Stomach (tissue), 9 donors: ENCODE measurements around the gene IFI6. TPM values are rescaled to one million over a fixed set of nuclear protein-coding genes. Genes with fewer than 3 reads are reported as not detected.
"Not testable (repeated sequence)": the region's sequence is repeated elsewhere in the genome, so short reads cannot be mapped to it uniquely, and the experiment has no call there.

Experiments
- DNase-seq, 2 donors: peaks; one replicate each; pipeline versions ENCODE4 v3.0.0 to v3.0.0-alpha.2; 2013 to 2019
- H3K27ac ChIP-seq, 5 donors: fragments of 200-600 bp in 4 of 5; sonication (generic) in 4 of 5; one replicate each; pipeline ENCODE4 v1.5.1; 2013 to 2019; ENCODE audit warnings: mild to moderate bottlenecking in 1 of 5, moderate library complexity in 1 of 5
- H3K27me3 ChIP-seq, 3 donors: fragments of 200-600 bp; sonication (generic); one replicate each; pipeline ENCODE4 v1.5.1; 2017 to 2019; ENCODE audit warnings: mixed run types in 1 of 3
- H3K36me3 ChIP-seq, 4 donors: fragments of 200-600 bp; sonication (generic); 1 replicate in 3 of 4; 2 replicates in 1 of 4; pipeline ENCODE4 v1.5.1; 2016 to 2019
- H3K4me1 ChIP-seq, 4 donors: fragments of 200-600 bp; sonication (generic); one replicate each; pipeline ENCODE4 v1.5.1; 2016 to 2019
- H3K4me3 ChIP-seq, 4 donors: fragments of 200-600 bp; sonication (generic) in 3 of 4; one replicate each; pipeline ENCODE4 v1.5.1; 2016 to 2019; ENCODE audit warnings: mild to moderate bottlenecking in 1 of 4
- H3K9me3 ChIP-seq, 4 donors: fragments of 200-600 bp; sonication (generic); one replicate each; pipeline ENCODE4 v1.5.1; 2016 to 2019
- EP300 ChIP-seq: sonication (generic); formaldehyde crosslinking; IDR thresholded peaks from one replicate; pipeline ENCODE4 v1.6.1; 2017; ENCODE audit warnings: antibody characterized with exemption
- POLR2A ChIP-seq, 4 donors: fragments of 450-650 bp; IDR thresholded peaks; one replicate each; pipeline ENCODE4 v1.6.1; 2016; ENCODE audit warnings: antibody characterized with exemption in 4 of 4, control low read depth in 2 of 4, mild to moderate bottlenecking in 1 of 4, moderate library complexity in 1 of 4
- POLR2AphosphoS5 ChIP-seq, 3 donors: sonication (generic); formaldehyde crosslinking; IDR thresholded peaks; one replicate each; pipeline ENCODE4 v1.6.1; 2016; ENCODE audit warnings: antibody characterized with exemption in 3 of 3
- WGBS, 5 donors: extraction: QIAGEN DNeasy Blood & Tissue Kit in 3 of 5; methylation state at CpG; one replicate each; pipeline versions ENCODE4 v1.1.5 to v1.1.7; 2013 to 2018; 5-methylcytosine and 5-hydroxymethylcytosine counted together
- intact Hi-C: fragments of 100-400 bp; cut with DNase I; formaldehyde crosslinking; loops from one replicate; pipeline ENCODE4 v1.15.1; 2023; ENCODE audit warnings: low total_unique reads
- polyA plus RNA-seq, 3 donors: library from polyadenylated mRNA; stranded (reverse); fragments of 200-250 nt; gene quantifications; one replicate each; pipeline ENCODE4 v1.2.3, GENCODE V29; 2013
- total RNA-seq, 5 donors: library from RNA; depleted of rRNA; stranded (reverse); fragments of >200 nt; gene quantifications; one replicate each; pipeline versions ENCODE4 v1.1.0 to v1.2.3, GENCODE V29; 2014 to 2016
- TF ChIP-seq, protein P1 (sequence below), 7 experiments: fragments of 450-650 bp in 4 of 7; fragments of 200-600 bp in 3 of 7; sonication (generic) in 3 of 7; IDR thresholded peaks; one replicate each; pipeline ENCODE4 v1.5.1; 2016 to 2019; ENCODE audit warnings: antibody characterized with exemption in 7 of 7, control low read depth in 2 of 7, mild to moderate bottlenecking in 1 of 7
- donor health status: healthy with polysubstance abuse.
- donor health status: Bipolar disorder and iron deficiency.
- donor health status: healthy.

The IFI6 gene
- total and polyA plus RNA-seq, 8 donors: 6.1 to 95.2 (median 40.0) TPM; not detected in 1

DNA sequence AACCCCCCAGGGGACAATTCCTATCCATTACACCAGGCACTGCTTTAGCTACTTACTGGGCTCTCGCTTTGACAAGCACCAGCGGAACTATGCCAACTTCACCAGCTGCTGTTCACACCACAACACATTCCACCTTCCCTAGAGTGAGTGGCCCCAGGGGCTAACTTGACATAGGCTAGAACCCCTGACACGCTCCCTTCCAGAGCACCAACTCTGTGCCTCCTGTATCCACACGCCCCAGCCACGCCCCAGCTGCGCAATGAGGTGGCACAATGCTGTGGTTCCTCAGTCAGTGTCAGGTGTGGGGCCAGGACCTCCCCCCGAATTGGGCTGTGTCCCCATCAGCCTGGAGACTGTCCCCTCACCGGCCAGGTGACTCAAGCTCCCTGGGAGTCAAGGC lies 25.3 kb downstream of the IFI6 start:
- intact Hi-C loops: no loop called here
- WGBS, 5 donors: 77 to 87% (median 80%) methylated on average over 8 of the region's 8 CpGs
- Histone ChIP-seq H3K9me3 (no peaks in the 10 kb centered on the region), H3K27me3 (no peaks in the 10 kb centered on the region), H3K4me3 (no peak overlapping the region), H3K27ac (no peak overlapping the region), H3K36me3 (no peaks in the 10 kb centered on the region), H3K4me1 (peaks cover 0 to 28% (median 6%) of the 10 kb centered on the region in 4 donors)
- no peak for DNase-seq
- TF ChIP-seq POLR2A (IDR thresholded peaks at IDR 0.05) (no peak), EP300 (no peak), POLR2AphosphoS5 (IDR thresholded peaks at IDR 0.05) (no peak)
- TF ChIP-seq, protein P1, sequence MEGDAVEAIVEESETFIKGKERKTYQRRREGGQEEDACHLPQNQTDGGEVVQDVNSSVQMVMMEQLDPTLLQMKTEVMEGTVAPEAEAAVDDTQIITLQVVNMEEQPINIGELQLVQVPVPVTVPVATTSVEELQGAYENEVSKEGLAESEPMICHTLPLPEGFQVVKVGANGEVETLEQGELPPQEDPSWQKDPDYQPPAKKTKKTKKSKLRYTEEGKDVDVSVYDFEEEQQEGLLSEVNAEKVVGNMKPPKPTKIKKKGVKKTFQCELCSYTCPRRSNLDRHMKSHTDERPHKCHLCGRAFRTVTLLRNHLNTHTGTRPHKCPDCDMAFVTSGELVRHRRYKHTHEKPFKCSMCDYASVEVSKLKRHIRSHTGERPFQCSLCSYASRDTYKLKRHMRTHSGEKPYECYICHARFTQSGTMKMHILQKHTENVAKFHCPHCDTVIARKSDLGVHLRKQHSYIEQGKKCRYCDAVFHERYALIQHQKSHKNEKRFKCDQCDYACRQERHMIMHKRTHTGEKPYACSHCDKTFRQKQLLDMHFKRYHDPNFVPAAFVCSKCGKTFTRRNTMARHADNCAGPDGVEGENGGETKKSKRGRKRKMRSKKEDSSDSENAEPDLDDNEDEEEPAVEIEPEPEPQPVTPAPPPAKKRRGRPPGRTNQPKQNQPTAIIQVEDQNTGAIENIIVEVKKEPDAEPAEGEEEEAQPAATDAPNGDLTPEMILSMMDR (IDR thresholded peaks at IDR 0.05): no peak

DNA sequence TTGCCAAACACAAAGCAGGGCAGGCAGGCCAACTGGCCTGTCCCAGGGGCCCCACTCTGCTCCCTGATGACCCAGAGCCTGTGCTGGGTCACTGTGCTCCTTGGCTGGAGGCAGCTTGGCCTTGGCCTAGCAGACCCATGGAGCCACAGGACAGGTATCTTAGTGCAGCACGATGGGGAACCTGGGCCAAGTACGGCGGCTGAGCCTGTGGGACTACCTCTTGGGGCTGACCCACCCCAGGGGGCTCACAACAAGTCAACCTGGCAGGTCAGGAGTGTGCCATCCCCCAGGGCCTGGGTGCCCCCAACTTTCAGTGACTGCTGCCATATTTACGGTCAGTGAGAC lies 26.9 kb downstream of the IFI6 start:
- no peak for DNase-seq
- Histone ChIP-seq H3K27ac (no peak overlapping the region), H3K4me1 (peaks cover 0 to 20% (median 6%) of the 10 kb centered on the region in 4 donors), H3K27me3 (no peaks in the 10 kb centered on the region), H3K4me3 (no peak overlapping the region), H3K36me3 (no peaks in the 10 kb centered on the region), H3K9me3 (no peaks in the 10 kb centered on the region)
- 96 to 100% (median 97%) methylated on average over 4 of the region's 4 CpGs; no CpG with 5 or more reads in 1 of the 5 donors for WGBS, 5 donors
- TF ChIP-seq POLR2A (IDR thresholded peaks at IDR 0.05) (no peak), POLR2AphosphoS5 (IDR thresholded peaks at IDR 0.05) (no peak)
- intact Hi-C loops: no loop called here

DNA sequence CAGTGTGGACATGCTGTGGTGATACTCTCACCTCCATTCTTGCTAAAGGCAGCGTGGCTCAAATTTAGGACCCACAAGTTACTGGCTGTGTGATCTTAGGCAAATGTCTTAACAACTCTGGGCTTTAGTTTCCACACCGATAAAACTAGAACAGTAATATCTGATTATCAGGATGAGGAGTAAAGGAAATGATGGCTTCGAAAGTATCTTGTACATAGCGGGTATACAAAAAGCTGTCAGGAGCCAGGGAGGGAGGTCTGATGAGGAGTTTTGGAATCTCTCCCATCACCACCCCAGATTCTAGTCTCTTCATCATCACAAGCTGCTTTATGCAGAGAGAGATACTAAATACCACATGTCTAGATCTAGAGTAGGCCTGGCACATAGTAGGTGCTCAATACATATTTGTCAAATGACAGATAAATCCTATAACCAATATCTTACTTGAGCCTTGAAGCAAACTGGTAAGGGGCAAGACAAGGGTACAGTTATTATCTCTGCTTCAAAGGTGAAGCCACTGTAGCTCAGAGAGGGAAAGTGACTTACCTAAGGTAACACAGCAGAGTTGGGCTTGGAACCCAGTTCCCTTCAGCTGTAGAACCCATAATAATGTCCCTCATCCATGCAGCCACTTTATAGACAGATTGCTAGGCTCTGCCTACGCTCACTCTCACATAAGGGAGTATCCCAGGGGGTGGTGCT lies 27.5 kb downstream of the IFI6 start:
- no peak overlapping the region for H3K27ac ChIP-seq
- no peaks in the 10 kb centered on the region for H3K27me3 ChIP-seq
- no peaks in the 10 kb centered on the region for H3K9me3 ChIP-seq
- H3K4me1 ChIP-seq: peaks cover 0 to 18% (median 6%) of the 10 kb centered on the region in 4 donors
- intact Hi-C loops: no loop called here
- TF ChIP-seq EP300 (no peak), POLR2AphosphoS5 (IDR thresholded peaks at IDR 0.05) (no peak), POLR2A (IDR thresholded peaks at IDR 0.05) (no peak)
- TF ChIP-seq, protein P1 (IDR thresholded peaks at IDR 0.05): no peak
- H3K36me3 ChIP-seq: no peaks in the 10 kb centered on the region
- whole genome bisulfite sequencing, 5 donors: 70 to 93% (median 88%) methylated on average over 5 of the region's 5 CpGs
- no peak overlapping the region for H3K4me3 ChIP-seq
- DNase-seq: no peak

- no peaks in the 10 kb centered on the region for H3K27me3 ChIP-seq
- TF ChIP-seq EP300: no peak
- peak in 1 of 3 donors; percentile 25 for TF ChIP-seq POLR2AphosphoS5 (IDR thresholded peaks at IDR 0.05)
- no peak for TF ChIP-seq POLR2A (IDR thresholded peaks at IDR 0.05)
- TF ChIP-seq, protein P1 (IDR thresholded peaks at IDR 0.05): peak in 5 of 7 experiments; percentile 76 to 89 (median 81)
- intact Hi-C loops: no loop called here
- H3K4me3 ChIP-seq: no peak overlapping the region
- no peaks in the 10 kb centered on the region for H3K9me3 ChIP-seq
- peaks cover 0 to 13% (median 6%) of the 10 kb centered on the region in 4 donors for H3K4me1 ChIP-seq
- no peaks in the 10 kb centered on the region for H3K36me3 ChIP-seq
- 24 to 32% (median 28%) methylated on average over 13 of the region's 13 CpGs for WGBS, 5 donors
- H3K27ac ChIP-seq: no peak overlapping the region
- peak; percentile 65 to 76 for DNase-seq
Measured at GRCh38 chr1:27643600-27644368, 28.2 kb downstream of the IFI6 start.

- DNase-seq, intact Hi-C loops, H3K27ac ChIP-seq, H3K9me3 ChIP-seq, H3K27me3 ChIP-seq, H3K4me3 ChIP-seq, H3K4me1 ChIP-seq, H3K36me3 ChIP-seq: not testable (repeated sequence)
- WGBS, 5 donors: 85 to 92% (median 88%) methylated on average over 7 to 9 of the region's 9 CpGs
Measured at GRCh38 chr1:27640514-27640913, 31.5 kb downstream of the IFI6 start.
